Hippocampal formation (tissue), 2 donors: ENCODE data around the gene MS4A4A.
"Not testable (repeated sequence)": the region's sequence is repeated elsewhere in the genome, so short reads cannot be mapped to it uniquely, and the experiment has no call there.

Experiments used
- DNase-seq, 2 donors: peaks; one replicate each; lab custom pipeline; 2025; lab: John Stamatoyannopoulos, UW

The MS4A4A gene

DNA sequence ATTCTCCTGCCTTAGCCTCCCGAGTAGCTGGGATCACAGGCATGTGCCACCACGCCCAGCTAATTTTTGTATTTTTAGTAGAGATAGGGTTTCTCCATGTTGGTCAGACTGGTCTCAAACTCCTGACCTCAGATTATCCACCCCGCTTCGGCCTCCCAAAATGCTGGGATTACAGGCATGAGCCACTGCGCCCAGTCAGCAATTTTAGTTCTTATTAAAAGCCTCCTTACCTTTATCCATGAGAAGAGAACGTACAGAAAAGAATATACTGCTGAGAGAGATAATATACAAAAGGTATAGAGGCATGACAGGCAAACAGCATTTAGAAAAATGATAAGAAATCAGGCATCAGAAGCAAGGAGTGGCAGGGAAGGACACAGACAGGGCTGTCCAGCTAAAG, 21.4 kb downstream of the MS4A4A start:
- DNase-seq, result not testable (repeated sequence)

GRCh38 chr11:60303661-60304060, 23.2 kb downstream of the MS4A4A start:
- no peak for DNase-seq

DNA sequence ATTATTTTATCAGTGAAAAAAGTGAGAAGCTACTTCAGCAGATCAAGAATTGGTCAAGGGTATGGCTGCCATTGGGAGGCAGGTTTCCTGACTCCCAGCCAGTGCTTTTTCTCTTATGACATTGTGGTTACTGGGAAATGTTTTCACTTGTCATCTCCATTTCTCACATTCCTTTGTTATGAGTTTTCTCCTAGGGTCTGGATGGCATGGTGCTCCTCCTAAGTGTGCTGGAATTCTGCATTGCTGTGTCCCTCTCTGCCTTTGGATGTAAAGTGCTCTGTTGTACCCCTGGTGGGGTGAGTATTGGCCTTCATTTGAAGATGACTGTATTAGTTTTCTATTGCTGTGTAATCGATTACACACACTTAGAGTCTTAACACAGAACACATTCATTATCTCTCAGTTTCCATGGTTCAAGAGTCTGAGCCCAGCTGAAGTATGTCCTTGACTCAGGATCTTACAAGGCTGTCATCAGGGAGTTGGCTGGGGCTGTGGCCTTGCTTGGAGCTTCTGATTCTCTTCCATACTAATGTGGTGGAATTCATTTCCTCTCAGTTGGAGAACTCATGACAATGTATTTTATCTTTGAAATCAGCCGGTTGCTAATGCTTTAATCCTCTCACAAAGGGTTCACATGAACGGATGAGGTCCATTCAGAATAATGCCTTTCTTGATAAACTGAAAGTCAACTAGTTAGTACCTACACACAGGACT, 25.6 kb downstream of the MS4A4A start:
- DNase-seq, result no peak

- DNase-seq, result no peak
These were observed 27.2 kb downstream of the MS4A4A start for GRCh38 chr11:60307507-60308195.

DNA sequence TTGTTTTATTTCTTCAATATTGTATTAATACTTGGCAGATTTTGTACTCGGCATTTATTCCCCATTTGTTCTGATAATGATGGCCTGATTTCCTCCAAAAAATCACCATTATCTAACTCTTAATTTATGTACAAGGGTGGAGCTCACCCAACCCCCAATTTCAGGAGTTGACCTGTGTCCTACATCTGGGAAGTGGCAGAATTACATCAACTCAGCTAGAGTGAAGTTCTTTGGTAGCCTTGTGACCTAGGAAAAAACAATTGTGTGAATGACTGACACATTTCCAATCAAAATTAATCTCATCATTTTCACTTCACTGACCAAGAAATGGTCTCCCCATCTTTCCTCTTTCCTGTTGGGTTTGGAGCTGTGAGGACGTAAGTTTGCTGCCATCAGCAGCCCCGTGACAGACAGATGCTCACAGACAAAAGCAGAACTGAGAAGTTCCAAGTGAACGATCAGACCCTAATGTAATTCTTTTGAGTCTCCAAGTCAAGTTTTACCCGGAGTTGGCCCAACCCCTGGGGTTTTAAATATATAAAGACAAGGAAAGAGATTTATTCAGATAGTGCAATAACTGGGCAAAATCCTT, 30.0 kb downstream of the MS4A4A start:
- peak; percentile 7 to 28 for DNase-seq

GRCh38 chr11:60314635-60315321, 34.3 kb downstream of the MS4A4A start:
- no peak for DNase-seq

- DNase-seq, result no peak
These were observed 35.4 kb downstream of the MS4A4A start for GRCh38 chr11:60315871-60316270.

DNA sequence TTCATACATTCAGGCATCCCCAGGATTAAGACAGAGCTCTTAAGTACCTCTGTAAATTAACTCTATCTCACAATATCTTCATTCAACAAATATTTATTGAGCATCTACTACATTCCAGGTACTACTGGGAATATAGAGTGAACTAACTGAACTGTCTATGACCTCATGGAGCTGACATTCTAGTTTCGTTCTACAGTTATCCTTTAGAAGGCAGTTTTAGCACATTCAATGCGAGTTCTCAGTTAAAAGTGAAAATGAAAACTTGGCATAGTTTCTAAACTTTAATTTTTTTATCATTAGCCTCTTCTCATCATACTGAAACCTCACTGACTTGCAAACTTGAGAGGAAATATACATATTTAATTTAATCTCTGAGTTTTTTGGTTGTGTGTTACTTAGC, 35.9 kb downstream of the MS4A4A start:
- no peak for DNase-seq

GRCh38 chr11:60318726-60319125, 38.3 kb downstream of the MS4A4A start:
- DNase-seq, result no peak

GRCh38 chr11:60321051-60321450, 40.6 kb downstream of the MS4A4A start:
- DNase-seq, result no peak

- DNase-seq, result no peak
These were observed 46.5 kb downstream of the MS4A4A start, which contains the start of gene MS4A6E for GRCh38 chr11:60326955-60327354. TSS of gene MS4A6E (plus strand) at chr11:60327255. CDS start at chr11:60334896, 7,641 bp downstream.

DNA sequence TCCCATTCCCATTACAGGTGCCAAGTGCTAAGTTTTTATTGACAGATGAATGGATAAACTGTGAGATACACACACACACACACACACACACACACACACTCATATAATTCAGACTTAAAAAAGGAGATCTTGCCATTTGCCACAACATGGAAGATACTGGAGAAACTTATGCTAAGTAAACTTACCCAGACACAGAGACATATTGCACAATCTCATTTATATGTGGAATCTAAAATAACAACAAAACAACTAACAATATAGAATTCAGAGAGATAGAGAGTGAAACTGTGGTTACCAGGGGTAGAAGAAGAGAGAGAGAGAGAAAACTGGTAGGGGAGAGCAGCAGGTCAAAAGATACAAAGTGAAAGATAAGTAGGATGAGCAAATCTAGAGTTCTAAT, 48.0 kb downstream of the MS4A4A start:
- DNase-seq, result no peak

DNA sequence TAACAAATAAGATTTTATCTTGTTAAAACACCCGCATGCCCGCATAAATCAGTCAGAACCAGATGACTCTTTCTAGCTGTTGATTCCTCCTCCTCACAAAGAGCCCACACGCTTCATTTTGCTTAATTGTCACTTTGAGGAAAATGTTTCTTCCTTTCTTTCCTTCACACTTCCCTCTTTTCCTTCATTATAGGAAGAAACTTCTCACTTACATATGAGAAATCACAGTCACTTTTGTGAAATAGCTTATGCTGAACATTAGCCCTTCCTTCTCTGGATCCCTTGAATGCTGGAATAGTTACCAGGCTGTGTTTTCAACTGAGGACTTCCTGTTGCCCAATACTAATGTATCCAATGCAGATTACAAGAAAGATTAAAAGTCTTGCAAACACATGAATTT, 52.4 kb downstream of the MS4A4A start:
- DNase-seq, result no peak

- DNase-seq, result peak in 1 of 2 donors; percentile 19
These were observed 53.6 kb downstream of the MS4A4A start for GRCh38 chr11:60334005-60334620.

DNA sequence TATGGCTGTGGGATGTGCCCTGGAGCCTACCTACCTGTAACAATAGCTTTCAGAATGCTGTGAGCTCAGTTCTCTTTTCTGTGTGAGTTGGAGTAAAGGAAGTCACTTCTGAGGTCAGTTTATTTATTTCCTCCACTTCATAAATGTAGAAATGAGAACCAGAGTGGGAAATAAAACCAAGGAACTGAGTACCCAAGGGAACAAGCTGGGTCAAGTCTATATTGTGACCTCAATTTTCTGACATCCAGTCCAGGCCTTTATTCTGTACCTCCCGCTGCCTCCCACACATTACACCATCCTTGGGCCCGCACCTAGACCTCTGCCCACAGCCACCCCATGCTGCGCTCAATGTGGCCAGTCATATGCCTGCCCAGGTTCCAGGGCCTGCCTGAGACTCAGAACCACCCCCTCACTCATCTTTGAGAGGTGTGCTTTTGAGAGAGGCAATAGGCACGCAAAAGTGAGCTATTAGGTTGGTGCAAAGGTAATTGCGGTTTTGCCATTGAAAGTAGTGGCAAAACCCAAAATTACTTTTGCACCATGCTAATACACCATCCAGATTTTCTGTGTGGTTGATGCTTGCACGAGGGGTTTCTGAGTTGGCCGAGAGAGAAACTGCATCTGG, 56.4 kb downstream of the MS4A4A start:
- no peak for DNase-seq

GRCh38 chr11:60338053-60338452, 57.6 kb downstream of the MS4A4A start:
- no peak for DNase-seq

GRCh38 chr11:60339356-60339755, 58.9 kb downstream of the MS4A4A start:
- no peak for DNase-seq

GRCh38 chr11:60343094-60343704, 62.7 kb downstream of the MS4A4A start:
- DNase-seq, result no peak

DNA sequence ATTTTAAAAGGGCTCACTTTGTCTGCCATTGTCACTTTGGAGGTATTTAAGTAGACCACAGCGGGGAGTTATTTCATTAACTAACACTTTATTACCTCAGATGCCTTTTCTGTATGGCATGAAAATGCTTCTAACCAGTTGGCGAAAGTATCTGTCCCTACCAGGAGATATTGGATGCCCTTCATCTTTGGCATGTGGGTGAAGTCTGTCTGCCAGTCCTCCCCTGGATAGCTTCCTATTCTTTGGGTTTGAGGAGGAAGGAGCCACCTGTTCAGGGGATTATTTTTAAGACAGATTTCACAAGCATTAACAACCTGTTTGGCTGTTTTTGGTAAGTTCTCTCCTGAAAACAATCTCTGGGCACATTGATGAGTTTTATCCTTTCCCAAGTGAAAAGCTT, 63.7 kb downstream of the MS4A4A start:
- DNase-seq, result no peak

DNA sequence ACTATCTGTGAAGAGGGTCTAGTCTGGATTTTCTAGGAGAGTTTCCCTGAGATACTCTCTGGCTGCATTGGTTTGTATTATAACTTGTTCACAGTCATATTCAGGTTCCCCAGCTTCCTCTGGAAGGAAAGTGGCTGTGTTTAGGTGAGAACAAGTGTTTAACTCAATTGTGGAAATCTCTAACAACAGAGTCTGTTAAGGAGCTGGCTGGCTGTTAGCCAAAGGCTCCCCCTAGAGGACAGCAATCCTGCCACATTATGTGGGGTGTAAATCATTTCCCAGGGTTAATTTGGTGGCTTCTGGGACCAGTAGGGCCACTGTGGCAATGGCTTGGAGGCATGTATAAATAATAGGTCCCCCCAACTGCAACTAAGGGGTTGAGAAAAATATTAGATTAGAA, 65.0 kb downstream of the MS4A4A start:
- DNase-seq, result no peak
